ENCODE results near the gene GPR151. TPM values are rescaled to one million over a fixed set of nuclear protein-coding genes. Genes with fewer than 3 reads are reported as not detected.
"Not testable (repeated sequence)": the region's sequence is repeated elsewhere in the genome, so short reads cannot be mapped to it uniquely, and the experiment has no call there.

GPR151 gene
- total RNA-seq: not detected

DNA sequence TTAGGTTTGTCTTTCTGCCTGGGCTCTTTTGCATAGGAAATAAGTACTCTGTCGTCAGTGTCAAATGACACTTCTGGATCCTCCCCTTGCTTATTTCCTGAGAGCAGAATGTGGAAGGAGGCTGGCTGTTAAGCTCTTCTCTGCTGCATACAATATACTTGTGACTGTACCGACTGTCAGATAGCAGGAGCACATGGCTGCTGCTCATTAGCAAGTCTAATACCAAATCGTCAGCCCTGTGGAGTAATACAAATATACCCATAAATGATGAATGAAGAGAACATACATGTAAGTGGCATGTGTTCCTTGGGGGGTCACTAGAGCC lies at the start of gene GPR151:
GPR151 (minus strand) TSS at position 40 of the 325 bp plus-strand sequence. CDS start 77 bp downstream, outside the sequence.
- Histone ChIP-seq H3K36me3 (peaks cover 3 to 4% of the 10 kb centered on the region in 2 donors), H3K4me1 (no peaks in the 10 kb centered on the region), H3K9me3 (no peaks in the 10 kb centered on the region), H3K4me3 (no peak within 1 kb of the TSS), H3K27ac (no peak within 1 kb of the TSS), H3K27me3 (no peaks in the 10 kb centered on the region)
- TF ChIP-seq, protein P1, sequence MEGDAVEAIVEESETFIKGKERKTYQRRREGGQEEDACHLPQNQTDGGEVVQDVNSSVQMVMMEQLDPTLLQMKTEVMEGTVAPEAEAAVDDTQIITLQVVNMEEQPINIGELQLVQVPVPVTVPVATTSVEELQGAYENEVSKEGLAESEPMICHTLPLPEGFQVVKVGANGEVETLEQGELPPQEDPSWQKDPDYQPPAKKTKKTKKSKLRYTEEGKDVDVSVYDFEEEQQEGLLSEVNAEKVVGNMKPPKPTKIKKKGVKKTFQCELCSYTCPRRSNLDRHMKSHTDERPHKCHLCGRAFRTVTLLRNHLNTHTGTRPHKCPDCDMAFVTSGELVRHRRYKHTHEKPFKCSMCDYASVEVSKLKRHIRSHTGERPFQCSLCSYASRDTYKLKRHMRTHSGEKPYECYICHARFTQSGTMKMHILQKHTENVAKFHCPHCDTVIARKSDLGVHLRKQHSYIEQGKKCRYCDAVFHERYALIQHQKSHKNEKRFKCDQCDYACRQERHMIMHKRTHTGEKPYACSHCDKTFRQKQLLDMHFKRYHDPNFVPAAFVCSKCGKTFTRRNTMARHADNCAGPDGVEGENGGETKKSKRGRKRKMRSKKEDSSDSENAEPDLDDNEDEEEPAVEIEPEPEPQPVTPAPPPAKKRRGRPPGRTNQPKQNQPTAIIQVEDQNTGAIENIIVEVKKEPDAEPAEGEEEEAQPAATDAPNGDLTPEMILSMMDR (IDR thresholded peaks at IDR 0.05): no peak
- intact Hi-C loops (cut with DNase I): no loop called here
- DNase-seq (ENCODE audit: low spot score in 2 of 2): no peak

DNA sequence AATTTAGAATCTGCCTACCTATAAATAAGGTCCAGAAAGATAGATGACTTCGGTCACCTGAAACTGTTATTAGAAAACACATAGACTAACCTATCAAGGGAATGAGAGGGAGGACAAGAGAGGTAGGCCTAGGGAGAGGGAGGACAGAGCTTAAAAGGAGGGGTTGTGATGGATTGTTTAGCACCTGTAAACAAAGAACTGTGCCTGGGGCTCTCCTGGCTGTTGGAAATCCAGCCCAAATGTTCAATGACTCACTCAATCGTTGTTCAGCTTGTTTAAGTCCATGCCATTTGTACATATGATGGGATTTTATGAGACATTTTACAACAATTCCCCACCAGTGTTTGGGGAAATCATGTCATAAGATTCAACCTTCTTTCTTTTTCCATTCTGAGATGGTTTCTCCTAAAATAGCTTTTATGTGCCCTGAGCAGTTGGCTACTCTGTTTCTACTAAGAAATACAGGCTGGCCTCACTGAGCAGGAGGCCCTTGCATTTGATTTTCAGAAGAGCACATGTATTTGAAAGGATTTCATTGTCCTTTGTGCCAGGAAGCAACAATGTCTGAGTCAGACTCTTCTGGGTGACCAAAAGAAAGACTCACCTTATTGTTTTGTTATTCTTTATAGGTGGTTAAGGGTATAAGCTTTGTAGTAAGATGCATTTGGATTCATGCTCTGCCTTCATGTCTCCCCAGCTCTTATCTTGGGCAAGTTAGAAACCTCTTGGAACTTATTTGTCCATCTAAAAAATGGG lies 48.2 kb upstream of the GPR151 start:
- Histone ChIP-seq H3K4me3 (no peak overlapping the region), H3K36me3 (no peaks in the 10 kb centered on the region), H3K27ac (no peak overlapping the region), H3K9me3 (no peaks in the 10 kb centered on the region), H3K4me1 (peaks cover 0 to 6% of the 10 kb centered on the region in 2 donors), H3K27me3 (no peaks in the 10 kb centered on the region)
- TF ChIP-seq, protein P1 (IDR thresholded peaks at IDR 0.05): no peak
- no peak for DNase-seq (ENCODE audit: low spot score in 2 of 2)
- intact Hi-C loops (cut with DNase I): no loop called here

DNA sequence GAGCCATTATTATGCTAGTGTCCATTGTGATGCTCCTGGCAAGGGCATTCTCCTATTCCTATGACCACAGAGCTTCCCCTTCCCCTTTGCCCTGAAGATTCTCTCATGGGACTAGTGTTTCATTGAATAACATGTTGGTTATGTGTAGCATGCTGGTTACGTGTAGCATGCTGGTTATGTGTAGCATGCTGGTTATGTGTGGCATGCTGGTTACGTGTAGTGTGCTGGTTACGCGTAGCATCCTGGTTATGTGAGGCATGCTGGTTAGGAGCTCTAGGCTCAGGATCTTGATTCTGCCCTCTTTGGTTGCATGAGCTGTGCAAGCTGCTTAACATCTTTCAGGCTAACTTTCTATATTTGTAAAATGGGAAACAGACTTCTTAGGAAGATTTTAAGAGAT lies 46.5 kb upstream of the GPR151 start:
- DNase-seq (ENCODE audit: low spot score in 2 of 2): no peak
- H3K27ac ChIP-seq: no peak overlapping the region
- intact Hi-C loops (cut with DNase I): no loop called here

DNA sequence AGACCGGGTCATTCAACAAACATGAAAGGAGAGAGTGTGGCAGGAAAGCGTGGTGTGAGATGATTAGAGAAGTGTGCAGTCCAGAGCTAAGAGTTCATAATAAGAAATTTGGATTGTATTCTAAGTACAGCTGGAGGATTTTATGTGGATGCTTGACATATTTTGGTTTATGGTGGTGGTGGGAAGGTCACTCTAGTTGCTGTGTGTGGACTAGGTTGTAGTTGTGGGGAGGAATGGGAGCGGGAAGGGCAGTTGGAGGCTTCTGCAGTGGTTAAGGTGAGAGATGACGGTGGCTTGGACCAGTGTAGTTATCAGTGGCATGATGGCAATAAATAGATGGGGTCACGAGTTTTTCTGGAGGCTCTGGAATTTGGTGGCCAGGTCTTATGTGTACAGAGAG lies 45.7 kb upstream of the GPR151 start:
- peaks cover 0 to 6% of the 10 kb centered on the region in 2 donors for H3K4me1 ChIP-seq
- DNase-seq (ENCODE audit: low spot score in 2 of 2): no peak
- TF ChIP-seq, protein P1 (IDR thresholded peaks at IDR 0.05): no peak
- intact Hi-C loops (cut with DNase I): no loop called here
- H3K27ac ChIP-seq: no peak overlapping the region
- H3K9me3 ChIP-seq: no peaks in the 10 kb centered on the region
- no peaks in the 10 kb centered on the region for H3K36me3 ChIP-seq
- no peaks in the 10 kb centered on the region for H3K27me3 ChIP-seq
- H3K4me3 ChIP-seq: no peak overlapping the region

More for the DNA sequence above, 46.5 kb upstream of the GPR151 start:
- Histone ChIP-seq H3K4me1 (peaks cover 0 to 6% of the 10 kb centered on the region in 2 donors), H3K27me3 (no peaks in the 10 kb centered on the region), H3K4me3 (no peak overlapping the region), H3K36me3 (no peaks in the 10 kb centered on the region), H3K9me3 (no peaks in the 10 kb centered on the region)
- TF ChIP-seq, protein P1 (IDR thresholded peaks at IDR 0.05): no peak

DNA sequence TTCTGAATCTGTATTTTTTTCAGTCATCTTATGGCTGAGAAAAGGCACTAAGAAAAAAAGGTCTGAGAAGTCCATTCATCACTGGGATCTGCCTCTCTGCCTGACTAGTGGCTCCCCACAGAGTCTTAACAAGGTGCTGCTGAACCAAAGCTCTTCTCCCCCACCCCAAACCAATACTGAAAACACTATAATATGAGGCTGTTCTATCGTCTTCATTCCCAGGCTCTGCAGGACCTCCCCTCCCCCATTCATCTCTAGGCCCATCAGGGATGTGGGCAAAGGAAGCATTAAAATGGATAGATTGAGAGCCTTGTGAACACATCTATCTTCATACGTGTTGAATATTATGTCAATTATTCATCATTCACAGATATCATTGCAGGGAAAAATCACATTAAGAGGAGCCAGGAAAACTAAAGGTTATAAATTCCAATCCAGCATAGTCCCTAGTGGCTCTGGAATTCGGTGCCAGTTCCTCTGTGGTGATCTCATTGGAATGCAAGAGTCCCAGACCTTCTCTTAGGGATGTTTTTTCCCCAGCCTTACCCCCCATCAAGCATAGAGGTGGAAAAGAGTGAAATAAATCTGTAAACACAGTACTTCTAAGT lies 44.3 kb upstream of the GPR151 start:
- H3K4me3 ChIP-seq: no peak overlapping the region
- intact Hi-C loops (cut with DNase I): no loop called here
- no peaks in the 10 kb centered on the region for H3K9me3 ChIP-seq
- H3K36me3 ChIP-seq: no peaks in the 10 kb centered on the region
- TF ChIP-seq, protein P1 (IDR thresholded peaks at IDR 0.05): no peak
- DNase-seq (ENCODE audit: low spot score in 2 of 2): no peak
- H3K4me1 ChIP-seq: peaks cover 0 to 6% of the 10 kb centered on the region in 2 donors
- peak overlapping the region; percentile 32 to 58 for H3K27ac ChIP-seq
- H3K27me3 ChIP-seq: no peaks in the 10 kb centered on the region

DNA sequence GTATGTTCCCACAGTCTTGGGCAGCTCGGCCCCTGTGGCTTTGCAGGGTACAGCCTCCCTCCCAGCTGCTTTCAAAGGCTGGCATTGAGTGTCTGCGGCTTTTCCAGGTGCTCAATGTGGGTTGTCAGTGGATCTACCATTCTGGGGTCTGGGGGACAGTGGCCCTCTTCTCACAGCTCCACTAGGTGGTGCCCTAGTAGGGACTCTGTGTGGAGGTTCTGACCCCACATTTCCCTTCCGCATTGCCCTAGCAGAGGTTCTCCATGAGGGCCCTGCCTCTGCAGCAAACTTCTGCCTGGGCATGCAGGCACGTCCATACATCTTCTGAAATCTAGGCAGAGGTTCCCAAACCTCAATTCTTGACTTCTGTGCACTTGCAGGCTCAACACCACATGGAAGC lies 40.9 kb upstream of the GPR151 start:
- H3K9me3 ChIP-seq; H3K36me3 ChIP-seq; H3K4me3 ChIP-seq; intact Hi-C loops (cut with DNase I); H3K27ac ChIP-seq; H3K27me3 ChIP-seq; DNase-seq (ENCODE audit: low spot score in 2 of 2); H3K4me1 ChIP-seq: not testable (repeated sequence)
